Right renal pelvis (tissue), 4 donors: Measurements from ENCODE around the gene AZIN2. TPM values are rescaled to one million over a fixed set of nuclear protein-coding genes. Genes with fewer than 3 reads are reported as not detected.
A peak's percentile ranks its signal among the peaks of the same experiment; 100 is the strongest.
"Not testable (repeated sequence)": the region's sequence is repeated elsewhere in the genome, so short reads cannot be mapped to it uniquely, and the experiment has no call there.

ENCODE experiments used
- DNase-seq, 4 donors: peaks; one replicate each; pipeline ENCODE4 v3.0.0-alpha.2; 2013; ENCODE audit warnings: low read depth in 4 of 4, low spot score in 3 of 4, missing footprints in 1 of 4
- polyA plus RNA-seq, 4 donors: library from polyadenylated mRNA; unstranded; fragments of 120-200 nt; gene quantifications; one replicate each; pipeline ENCODE4 v1.2.1, GENCODE V29; 2013; ENCODE audit not compliant: insufficient read length in 4 of 4

The AZIN2 gene
- polyA plus RNA-seq, 4 donors = 4.9 to 8.0 (median 6.9) TPM

DNA sequence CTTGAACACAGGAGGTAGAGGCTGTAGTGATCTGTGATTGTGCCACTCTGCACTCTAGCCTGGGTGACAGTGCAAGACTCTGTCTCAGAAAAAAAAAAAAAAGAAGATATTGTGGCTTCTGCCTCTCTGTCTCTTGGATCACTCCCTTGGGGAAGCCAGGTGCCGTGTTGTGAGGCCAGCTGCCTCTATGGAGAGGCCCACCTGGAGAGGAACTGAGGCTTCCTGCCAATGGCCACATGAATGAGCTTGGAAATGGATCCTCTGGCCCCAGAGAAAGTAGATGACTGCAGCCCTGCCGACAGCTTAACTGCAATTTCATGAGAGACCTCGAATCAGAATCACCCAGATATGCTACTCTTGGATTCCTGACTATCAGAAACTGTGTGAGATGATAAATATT lies 24.5 kb upstream of the AZIN2 start:
- DNase-seq = no peak

DNA sequence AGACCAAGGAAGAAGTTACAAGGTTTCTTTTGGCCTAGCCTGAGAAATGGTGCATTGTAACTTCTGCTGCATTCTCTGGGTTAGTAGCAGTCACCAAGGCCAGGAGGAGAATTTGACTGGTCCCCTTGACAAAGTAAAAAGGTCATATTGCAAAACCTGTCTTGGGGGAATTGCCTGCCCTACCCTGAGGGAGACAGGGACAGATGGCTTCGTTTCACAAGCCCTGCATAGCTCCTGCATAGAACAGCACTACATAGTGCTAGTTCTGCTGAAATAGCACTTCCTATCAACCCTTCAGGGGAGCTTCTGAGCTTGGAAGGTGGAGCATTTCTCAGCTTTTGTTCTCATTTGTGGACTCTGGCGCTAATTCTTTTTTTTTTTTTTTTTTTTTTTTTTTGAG lies 23.9 kb upstream of the AZIN2 start:
- no peak for DNase-seq

DNA sequence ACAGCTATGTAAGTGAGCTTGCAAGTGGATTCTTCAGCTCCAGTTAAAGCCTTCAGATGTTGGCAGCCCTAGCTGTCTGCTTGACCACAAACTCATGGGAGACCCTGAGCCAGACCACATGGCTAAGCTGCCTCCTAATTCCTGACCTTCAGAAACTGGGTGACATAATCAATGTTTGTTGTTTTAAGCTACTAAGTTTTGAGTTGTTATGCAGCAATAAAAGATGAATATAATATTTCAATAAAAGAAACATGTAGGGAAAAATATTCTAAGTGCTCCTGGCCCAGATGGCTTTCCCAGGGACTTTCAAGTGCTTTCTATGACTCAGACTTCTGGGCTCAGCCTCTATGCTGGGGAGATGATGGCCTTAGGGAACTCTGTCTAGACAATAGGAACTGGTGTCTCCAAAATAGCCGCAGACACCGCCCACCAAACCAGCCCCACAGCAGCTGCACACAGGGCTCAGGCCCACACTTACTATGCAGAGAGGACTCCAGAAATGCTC lies 20.3 kb upstream of the AZIN2 start:
- no peak for DNase-seq

DNA sequence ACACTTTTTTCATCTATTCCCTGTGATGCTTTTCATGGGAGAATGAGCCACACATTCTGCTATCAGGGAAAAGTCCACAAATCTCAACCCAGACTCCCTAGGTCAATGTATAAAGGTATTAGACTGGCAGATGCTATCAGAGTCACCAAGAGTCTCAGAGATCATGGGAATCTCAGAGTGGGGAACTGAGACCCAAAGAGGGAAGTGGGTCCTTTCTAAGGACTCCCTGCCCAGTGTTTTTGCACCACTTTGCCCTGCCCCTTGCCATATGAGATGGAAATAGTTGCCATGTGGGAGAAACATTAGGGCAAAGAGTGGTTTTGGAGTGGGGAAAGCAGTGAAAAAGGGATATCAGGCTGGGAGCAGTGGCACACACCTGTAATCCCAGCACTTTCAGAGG lies 19.1 kb upstream of the AZIN2 start:
- no peak for DNase-seq

DNA sequence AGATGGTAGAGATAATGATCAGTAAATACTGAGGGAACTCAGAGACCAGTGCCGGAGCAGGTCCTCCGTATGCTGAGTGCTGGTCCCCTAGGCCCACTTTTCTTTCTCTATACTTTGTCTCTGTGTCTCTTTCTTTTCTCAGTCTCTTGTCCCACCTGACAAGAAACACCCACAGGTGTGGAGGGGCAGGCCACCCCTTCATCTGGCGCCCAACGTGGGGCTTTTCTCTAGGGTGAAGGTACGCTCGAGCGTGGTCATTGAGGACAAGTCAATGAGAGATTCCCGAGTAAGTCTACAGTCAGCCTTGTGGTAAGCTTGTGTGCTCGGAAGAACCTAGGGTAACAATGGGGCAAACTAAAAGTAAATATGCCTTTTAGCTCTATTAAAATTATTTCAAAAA lies 16.7 kb upstream of the AZIN2 start:
- DNase-seq = not testable (repeated sequence)

DNA sequence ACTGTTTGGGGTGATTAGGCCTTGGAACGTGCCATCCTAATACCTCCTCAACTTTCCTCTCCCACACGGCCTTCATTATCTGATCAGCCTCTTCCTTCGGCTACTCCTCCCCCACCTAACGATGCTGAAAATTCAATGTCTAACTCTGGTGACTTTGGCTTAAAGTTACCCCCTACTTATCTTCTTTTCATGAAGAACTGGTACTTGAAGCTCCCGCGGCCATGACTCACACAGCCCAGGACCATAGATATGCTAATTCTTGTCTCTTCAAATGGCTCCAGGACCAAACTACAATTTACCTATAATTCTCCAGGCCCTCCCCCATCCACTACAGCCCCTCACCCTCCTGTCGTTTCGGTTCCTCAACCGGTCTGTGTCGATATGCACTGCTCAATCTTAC lies 15.7 kb upstream of the AZIN2 start:
- no peak for DNase-seq

DNA sequence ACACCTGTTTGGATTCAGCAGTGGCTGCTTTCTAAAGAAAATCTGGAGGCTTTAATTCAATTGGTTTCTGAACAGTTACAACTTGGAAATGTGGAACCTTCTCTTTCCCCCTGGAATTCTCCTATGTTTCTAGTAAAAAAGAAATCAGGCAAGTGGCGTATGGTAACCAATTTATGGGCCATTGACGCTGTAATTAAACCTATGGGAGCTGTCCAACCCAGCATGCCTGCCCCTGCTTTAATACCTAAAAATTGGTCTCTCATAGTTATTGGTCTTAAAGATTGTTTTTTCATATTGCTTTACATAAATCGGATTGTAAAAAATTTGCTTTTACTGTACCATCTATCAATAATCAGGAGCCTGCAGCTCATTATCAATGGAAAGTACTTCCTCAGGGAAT lies 14.5 kb upstream of the AZIN2 start:
- DNase-seq = not testable (repeated sequence)

DNA sequence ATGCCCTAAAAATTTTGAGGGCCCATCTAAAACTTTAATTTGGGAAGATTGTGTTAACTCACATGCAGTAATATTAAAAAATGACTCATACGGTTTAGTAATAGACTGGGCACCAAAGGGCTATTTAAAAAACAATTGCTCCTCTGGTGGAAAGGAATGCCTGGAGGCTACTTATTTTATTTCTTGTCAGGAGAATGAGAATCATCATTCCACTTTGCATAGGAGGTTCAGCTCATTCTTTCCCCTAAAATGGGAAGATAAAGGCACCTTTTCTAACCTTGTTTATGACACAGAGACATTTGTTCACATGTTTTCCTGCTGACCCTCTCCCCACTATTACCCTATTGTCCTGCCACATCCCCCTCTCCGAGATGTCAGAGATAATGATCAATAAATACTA lies 12.8 kb upstream of the AZIN2 start:
- DNase-seq = not testable (repeated sequence)

DNA sequence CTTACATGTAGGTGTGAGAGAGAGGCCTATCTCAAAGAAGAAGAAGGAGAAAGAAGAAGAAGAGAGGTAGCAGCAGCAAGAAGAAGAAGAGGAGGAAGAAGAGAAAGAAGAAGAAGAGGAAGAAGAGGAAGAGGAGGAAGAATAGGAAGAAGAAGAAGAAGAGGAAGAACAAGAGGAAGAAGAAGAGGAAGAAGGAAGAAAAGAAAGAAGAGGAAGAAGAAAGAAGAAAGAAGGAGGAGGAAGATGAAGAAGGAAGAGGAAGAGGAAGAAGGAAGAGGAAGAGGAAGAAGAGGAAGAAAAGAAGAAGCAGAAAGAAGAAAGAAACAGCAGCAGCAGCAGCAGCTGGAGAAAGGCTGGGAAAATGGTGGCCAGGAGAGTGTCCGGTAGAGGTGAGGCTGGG lies 10.3 kb upstream of the AZIN2 start:
- no peak for DNase-seq

DNA sequence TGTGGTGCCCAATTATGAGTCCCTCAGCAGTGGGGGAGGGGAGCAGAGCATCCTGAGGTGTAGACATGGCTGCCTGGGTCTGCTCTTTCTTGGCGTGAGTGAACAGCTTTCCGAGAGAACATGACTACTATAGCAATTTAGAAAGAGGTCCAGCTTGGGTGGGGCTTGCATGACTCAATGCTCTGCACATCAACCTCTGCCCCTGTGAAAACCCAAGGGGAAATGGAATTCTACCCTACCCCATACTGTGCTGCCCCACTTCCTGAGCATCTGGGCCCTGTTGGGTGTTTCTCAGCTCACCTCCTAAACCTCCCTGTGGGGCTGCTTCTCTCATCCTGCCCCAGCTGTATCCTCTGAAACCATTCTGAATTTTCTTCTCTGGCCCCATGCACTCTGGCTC lies 8.2 kb upstream of the AZIN2 start:
- no peak for DNase-seq

DNA sequence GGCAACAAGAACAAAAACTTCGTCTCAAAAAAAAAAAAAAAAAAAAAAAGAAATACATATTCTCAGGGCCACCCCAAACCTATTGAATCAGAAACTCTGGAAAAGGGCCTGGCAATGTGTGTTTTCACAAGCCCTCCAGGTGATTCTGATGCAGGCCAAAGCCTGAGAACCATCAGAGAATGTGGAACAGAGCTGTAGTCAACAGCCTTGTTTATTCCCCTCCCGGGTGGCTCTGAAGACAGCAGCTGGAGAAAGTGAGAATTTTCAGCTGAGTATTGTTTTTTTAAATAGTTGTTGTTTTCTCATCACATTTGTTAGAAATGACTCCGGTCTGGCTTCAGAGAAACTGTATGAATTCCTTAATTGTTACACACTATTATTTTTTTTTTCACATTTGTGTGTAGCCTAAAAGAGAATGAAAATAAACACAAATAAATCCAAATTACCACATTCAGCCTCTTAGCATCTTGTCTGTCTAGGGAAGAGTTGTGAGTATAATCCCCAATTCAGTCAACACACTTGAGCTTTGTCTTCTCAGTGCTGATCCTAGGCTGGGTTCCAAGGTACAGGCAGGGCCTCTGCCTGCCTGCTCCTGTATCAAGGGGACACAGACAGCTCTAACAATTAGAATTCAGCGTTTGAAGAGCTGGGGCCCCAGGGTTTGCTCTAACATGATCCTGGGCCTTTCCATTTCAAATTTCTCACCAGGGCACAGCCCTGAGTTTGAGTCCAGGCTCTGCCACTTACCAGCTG lies 6.6 kb upstream of the AZIN2 start:
- DNase-seq = no peak

DNA sequence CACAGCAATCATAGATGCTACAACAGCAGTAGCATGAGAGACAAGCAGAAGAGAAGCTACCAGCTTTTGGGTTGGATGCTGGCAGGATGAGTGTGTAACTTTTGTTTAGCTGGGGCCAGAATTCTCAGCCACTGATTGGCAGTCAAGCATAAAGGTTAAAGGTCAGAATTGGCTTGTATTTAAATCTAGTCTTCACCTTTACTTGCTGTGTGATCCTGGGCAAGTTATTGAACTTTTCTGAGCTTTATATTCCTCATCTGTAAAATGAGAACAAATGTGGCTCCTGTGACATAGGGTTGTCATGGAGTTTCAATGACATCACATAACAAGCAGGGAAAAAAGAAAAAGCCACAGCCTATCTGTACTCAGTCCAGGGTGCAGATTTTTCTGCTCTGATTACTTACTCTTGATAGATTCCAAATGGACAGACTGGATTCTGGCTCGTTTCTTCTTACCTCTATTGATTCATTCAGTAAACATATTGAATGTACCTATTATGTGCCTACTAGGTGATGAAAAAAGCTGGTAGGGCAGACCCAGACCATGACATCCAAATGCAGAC lies 2.8 kb upstream of the AZIN2 start:
- DNase-seq = no peak

DNA sequence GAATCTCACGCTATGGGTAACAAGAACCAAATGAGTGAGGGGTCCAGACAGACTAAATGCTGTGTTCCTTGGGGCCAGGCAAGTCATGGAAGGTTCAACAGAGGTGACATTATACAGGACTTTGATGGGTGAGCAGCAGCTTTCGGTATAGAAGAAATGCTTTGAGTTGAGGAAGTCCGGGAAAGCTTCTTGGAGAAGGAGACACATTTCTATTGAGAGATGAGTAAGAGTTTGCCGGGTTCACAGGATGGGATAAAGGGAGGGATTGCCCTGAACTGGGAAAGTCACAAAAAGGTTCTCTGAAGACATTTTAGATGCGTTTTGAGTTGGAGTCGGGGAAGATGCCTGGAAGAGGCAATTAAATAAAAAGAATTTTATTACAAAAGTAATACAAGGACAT lies 580 bp upstream of the AZIN2 start:
- DNase-seq = no peak

DNA sequence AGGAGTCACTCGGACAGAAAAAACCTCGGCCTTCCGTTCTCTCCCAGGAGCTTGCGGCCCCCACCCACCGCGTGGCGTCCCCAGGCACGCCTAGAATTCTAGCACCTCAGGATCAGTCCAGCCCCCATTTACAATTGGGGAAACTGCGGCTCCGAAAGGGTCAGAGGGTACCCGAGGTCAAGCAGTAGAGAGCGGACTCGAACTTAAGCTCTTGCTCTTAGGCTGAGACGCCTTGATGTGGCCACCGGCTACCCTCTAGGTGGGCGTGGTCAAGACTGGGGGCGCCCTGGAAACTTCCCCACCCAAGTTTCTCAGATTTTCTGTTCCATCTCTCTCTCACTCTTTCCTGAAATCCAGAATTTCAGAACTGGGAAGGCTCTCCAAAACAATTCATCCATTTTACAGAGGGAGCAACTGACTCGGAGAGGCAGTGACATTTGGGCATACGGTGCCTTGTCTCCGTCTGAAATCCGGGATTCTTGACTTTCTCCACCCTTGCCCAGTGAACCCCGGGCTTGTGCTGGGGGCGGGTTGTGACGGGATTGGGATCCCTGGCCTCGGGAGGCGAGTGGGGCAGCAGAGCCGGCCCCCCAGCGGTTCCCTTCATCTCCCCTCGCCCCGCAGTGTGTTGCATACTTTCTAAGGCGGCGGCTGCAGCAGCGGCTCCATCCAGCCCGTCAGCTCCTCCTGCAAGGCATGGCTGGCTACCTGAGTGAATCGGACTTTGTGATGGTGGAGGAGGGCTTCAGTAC lies 777 bp downstream of the AZIN2 start:
- no peak for DNase-seq

DNA sequence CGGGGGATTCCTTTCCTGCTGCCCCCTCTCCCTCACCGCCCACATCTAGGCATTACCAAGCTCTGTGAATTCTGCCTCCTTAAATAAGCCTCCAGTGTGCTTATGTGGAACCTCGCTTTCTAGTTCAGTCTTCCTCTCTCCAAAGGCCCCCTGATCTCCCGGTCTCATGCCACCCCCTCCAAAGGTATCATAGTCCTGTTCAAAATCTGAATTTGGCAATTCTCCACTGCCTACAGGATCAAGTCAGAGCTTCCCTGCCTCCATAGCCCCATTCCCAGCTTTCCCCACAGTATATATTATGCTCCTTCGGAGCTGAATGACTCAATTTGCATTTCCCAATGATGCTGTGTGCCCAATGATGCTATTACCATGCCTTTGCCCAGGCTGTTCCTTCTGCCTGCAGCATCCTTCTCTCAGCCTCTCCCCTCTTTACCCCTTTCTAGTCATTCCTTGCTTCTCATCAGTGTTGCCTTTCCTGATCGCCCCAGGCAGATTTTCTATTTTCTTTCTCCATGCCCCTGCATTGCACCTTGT lies 1.7 kb downstream of the AZIN2 start:
- no peak for DNase-seq

DNA sequence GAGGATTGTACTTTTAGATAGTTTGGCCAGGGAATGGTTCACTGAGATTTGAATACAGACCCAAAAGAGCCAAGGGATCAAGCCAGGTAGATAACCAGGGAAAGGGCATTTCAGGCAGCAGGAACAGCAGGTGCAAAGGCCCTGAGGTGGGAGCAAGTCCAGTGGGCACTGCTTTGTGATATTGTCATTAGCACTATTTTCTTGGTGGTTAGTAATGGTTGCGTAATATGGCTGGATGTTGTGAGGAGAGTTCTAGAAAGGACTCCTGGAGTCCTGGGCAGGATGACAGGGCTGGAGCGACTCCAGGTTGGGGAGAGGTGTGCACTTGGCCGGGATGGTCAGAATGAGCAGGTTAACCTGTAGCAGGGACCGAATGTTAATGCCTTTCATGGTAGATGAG lies 4.4 kb downstream of the AZIN2 start:
- no peak for DNase-seq

DNA sequence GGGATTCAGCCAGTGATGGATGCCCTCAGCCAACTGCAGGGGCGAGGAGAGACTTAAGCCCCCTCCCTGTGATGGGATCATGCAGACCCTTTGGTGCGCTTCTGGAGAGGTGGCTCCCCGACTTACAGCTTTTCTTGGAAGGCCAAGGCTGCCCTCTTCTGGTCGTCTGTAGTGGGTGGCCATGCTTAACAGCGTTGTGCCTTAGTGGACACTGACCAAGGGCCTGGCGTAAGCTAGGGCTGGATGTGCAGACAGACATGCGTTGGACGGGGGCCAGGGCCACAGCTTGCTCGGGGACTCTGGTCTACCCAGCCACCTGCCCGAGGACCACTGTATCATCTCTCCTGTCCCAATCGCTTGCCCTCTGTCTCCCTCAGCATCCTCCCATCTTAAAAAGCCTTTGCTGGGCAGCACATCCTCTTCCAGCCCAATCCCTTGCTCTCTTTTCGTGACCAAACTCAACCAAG lies 5.5 kb downstream of the AZIN2 start:
- DNase-seq = peak; percentile 52 to 65 (median 55)

DNA sequence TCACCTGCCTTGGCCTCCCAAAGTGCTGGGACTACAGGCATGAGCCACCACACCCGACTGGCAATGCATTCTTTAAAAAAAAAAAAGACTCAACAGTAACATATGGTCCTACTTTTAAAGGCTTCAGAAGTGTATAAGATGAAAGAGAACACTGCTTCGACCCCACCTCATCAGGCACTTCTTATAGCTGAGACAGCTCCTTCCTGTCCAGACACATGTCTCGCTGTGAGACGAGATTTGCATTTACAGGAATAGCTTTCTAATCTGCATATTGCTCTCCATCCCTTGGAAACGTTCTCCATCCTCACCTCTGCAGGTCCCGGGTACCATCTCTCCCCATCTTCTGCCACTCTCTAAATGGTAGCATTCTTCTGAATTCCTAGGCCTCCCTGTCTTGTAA lies 6.7 kb downstream of the AZIN2 start:
- no peak for DNase-seq

DNA sequence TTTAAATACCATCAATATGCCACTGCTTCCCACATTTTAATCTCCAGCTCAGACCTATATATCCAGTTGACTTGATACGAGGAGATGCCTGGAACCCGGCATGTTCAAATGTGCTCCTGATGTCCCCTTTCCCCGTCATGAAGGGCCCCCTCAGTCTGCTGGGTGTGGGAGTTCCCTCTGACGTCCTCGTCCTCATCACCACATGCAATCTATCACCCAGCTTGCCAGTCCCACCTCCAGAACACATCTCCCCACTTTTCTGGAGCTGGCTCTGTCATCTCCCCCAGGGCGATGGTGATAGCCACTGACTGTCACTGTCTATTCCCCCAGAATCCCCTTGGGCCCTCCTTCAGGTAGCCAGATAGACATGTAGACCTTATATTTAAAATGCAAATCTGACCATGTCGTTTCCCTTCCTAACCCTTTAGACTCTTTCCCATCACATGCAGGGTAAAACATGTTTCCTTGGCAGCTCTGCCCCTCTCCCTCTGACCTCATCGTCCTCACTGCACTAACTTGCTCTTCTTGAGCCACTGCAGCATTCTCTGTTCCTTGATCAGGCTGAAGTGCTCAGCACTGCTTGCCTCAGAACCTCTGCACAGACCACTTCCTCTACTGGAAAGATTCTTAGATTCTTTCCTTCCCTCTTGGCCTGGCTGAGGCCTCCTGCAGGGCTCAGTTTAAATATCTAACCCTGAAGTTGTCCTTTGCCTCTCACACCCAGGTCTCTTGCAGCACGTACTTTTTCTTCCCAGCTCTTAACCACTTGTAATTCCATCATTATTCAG lies 7.4 kb downstream of the AZIN2 start:
- no peak for DNase-seq

DNA sequence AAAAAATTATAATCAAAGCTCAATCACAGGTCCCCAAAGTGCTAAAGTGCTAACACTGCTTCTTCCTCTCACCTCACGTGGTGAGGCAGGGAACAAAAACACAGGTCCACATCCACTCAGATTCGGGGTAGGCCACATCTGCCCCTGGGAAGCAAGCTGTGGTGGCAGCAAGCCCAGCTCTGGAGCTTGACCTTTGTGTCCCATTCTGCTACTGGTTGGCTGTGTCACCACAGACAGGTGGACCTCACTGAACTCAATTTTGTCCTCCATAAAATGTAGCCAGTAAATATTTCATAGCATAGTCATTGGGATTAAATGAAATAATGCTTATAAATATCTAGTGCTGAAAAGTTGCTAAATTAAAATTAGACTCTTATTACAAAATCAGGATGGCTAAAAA lies 8.5 kb downstream of the AZIN2 start:
- no peak for DNase-seq

DNA sequence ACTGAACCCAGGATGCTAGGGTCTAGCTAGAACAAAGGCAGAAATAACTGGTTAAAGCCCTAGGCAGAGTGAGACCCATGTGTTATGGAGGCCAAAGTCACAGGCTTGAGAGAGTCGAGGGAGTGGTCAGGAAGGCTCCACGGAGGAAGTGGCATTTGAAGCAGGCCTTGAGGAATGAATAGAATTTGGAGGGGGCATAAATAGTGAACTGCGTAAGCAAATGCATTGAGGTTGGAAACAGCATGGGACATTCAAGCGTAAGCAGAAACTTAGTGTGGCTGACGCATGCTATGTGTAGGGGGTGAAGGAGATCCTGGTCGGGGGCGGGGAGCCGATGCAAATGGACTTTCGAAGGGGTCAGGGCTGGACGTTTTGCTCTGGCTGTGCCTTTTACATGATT lies 11.5 kb downstream of the AZIN2 start:
- no peak for DNase-seq
